ENCODE measurements around the gene NBR1.
"Not testable (repeated sequence)": the region's sequence is repeated elsewhere in the genome, so short reads cannot be mapped to it uniquely, and the experiment has no call there.

NBR1 gene, protein sequence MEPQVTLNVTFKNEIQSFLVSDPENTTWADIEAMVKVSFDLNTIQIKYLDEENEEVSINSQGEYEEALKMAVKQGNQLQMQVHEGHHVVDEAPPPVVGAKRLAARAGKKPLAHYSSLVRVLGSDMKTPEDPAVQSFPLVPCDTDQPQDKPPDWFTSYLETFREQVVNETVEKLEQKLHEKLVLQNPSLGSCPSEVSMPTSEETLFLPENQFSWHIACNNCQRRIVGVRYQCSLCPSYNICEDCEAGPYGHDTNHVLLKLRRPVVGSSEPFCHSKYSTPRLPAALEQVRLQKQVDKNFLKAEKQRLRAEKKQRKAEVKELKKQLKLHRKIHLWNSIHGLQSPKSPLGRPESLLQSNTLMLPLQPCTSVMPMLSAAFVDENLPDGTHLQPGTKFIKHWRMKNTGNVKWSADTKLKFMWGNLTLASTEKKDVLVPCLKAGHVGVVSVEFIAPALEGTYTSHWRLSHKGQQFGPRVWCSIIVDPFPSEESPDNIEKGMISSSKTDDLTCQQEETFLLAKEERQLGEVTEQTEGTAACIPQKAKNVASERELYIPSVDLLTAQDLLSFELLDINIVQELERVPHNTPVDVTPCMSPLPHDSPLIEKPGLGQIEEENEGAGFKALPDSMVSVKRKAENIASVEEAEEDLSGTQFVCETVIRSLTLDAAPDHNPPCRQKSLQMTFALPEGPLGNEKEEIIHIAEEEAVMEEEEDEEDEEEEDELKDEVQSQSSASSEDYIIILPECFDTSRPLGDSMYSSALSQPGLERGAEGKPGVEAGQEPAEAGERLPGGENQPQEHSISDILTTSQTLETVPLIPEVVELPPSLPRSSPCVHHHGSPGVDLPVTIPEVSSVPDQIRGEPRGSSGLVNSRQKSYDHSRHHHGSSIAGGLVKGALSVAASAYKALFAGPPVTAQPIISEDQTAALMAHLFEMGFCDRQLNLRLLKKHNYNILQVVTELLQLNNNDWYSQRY

DNA sequence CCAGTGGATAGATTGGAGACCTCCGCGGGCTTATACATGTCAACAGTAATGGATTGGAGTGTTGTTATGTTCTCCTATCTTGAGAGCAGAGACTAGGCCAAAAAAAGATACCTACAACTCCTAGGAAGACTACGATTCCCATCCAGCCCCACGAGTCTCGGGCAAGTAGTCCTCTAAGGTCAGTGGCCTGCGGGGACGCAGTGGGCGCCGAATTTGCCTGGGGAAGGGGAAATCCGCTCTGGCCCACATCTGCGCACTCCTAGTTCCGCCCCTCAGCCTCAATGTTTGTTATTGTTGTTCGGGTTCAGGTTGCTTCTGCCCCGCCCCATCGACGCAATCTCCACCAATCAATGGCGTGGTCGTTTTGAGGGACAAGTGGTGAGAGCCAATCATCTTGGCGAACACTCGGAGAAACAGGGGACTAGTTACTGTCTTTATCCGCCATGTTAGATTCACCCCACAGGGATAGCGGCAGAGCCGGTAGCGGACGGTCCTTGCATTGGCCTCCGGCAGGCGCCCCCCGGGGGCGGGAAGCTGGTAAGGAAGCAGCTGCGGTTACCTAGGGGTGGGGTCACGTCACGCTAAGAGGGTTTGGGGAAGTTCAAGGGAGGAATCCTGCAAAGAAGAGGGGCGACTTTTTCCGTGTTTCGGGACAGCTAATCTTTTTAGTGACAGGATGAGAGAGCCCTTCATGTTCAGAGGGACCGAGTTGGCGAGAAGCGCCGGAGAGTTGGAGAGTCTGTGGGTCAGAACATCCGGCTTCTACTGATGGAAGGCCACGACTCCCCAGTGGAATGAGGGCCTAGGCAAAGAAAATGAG is at the start of gene NBR1:
TSS of gene NBR1 (plus strand) at position 449 of the 820 bp plus-strand sequence. CDS start 4,586 bp downstream, outside the sequence.
- DNase-seq (ENCODE audit: low spot score): peak; percentile 96

DNA sequence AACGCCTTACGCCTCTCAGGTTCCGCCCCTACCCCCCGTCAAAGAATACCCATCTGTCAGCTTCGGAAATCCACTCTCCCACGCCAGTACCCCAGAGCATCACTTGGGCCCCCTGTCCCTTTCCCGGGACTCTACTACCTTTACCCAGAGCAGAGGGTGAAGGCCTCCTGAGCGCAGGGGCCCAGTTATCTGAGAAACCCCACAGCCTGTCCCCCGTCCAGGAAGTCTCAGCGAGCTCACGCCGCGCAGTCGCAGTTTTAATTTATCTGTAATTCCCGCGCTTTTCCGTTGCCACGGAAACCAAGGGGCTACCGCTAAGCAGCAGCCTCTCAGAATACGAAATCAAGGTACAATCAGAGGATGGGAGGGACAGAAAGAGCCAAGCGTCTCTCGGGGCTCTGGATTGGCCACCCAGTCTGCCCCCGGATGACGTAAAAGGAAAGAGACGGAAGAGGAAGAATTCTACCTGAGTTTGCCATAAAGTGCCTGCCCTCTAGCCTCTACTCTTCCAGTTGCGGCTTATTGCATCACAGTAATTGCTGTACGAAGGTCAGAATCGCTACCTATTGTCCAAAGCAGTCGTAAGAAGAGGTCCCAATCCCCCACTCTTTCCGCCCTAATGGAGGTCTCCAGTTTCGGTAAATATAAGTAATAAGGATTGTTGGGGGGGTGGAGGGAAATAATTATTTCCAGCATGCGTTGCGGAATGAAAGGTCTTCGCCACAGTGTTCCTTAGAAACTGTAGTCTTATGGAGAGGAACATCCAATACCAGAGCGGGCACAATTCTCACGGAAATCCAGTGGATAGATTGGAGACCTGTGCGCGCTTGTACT is 45.7 kb upstream of the NBR1 start, which contains the start of gene BRCA1:
TSS of gene BRCA1 (minus strand) at position 232 of the 834 bp plus-strand sequence. CDS start 1,268 bp downstream, outside the sequence.
- peak; percentile 99 for DNase-seq (ENCODE audit: low spot score)

DNA sequence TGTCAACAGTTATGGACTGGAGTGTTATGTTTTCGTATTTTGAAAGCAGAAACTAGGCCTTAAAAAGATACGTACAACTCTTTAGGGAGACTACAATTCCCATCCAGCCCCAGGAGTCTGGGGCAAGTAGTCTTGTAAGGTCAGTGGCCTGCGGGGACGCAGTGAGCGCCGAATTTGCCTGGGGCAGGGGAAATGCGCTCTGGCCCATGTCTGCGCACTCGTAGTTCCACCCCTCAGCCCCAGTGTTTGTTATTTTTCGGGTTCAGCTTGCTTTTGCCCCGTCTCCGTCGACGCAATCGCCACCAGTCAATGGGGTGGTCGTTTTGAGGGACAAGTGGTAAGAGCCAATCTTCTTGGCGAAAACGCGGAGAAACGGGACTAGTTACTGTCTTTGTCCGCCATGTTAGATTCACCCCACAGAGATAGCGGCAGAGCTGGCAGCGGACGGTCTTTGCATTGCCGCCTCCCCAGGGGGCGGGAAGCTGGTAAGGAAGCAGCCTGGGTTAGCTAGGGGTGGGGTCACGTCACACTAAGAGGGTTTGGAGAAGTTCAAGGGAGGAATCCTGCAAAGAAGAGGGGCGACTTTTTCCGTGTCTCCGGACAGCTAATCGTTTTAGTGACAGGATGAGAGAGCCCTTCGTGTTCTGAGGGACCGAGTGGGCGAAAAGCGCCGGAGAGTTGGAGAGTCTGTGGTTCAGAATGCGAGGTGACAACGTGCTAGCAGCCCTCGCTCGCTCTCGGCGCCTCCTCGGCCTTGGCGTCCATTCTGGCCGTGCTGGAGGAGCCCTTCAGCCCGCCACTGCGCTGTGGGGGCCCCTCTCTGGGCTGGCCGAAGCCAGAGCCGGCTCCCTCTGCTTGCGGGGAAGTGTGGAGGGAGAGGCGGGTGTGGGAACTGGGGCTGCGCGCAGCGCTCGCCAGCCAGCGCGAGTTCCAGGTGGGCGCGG is 44.8 kb upstream of the NBR1 start:
- DNase-seq (ENCODE audit: low spot score): no peak

DNA sequence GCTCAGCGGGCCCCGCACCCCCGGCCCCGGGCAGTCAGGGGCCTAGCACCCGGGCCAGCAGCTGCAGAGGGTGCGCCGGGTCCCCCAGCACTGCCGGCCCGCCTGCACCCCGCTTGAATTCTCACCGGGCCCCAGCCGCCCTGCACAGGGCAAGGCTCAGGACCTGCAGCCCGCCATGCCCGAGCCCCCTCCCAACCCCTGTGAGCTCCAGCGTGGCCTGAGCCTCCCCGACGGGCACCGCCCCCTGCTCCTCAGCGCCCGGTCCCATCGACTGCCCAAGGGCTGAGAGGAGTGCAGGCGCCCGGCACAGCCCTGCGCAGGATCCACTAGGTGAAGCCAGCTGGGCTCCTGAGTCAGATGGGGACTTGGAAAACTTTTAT is 44.1 kb upstream of the NBR1 start:
- DNase-seq (ENCODE audit: low spot score): no peak

DNA sequence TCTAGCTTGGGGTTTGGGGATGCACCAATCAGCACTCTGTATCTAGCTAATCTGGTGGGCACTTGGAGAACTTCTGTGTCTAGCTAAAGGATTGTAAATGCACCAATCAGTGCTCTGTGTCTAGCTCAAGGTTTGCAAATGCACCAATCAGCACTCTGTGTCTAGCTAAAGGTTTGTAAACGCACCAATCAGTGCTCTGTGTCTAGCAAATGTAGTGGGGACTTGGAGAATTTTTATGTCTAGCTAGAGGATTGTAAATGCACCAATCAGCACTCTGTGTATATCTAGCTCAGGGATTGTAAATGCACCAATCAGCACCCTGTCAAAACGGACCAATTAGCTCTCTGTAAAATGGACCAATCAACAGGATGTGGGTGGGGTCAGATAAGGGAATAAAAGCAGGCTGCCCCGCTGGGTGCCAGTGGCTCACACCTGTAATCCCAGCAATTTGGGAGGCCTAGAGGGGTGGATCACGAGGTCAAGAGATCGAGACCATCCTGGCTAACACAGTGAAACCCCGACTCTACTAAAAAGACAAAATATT is 43.6 kb upstream of the NBR1 start:
- DNase-seq (ENCODE audit: low spot score): not testable (repeated sequence)

DNA sequence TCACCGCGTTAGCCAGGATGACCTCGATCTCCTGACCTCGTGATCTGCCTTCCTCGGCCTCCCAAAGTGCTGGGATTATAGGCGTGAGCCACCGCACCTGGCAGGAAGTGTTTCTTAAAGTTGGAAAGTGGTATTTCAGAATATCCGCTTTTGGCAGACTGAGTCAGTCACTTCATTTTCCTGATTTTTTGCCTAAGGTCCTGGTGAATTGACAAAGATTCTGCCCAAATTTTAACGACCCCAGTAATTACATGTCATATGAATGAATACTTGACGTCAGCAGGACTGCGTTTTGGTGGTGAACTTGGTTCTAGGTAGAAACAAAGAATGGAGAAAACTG is 41.4 kb upstream of the NBR1 start:
- DNase-seq (ENCODE audit: low spot score): no peak

DNA sequence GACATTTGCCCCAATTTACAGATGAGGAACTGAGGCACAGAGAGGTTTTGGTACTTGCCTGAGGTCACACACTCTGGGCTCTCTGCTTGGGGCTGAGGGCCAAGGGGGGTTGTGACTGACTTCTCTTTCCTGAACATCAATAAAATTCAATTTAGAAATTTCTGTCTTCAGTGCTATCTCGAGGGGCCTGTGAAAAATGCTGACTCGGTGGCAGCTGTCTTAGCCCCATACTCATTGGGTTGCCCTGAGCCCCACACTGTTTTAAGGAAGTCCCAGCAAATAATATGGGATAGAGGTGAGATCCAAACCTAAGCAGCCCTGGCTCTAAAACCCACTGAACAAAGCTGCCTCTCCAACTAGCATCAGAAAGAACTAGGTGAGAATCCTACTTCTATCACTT is 38.9 kb upstream of the NBR1 start:
- DNase-seq (ENCODE audit: low spot score): no peak

DNA sequence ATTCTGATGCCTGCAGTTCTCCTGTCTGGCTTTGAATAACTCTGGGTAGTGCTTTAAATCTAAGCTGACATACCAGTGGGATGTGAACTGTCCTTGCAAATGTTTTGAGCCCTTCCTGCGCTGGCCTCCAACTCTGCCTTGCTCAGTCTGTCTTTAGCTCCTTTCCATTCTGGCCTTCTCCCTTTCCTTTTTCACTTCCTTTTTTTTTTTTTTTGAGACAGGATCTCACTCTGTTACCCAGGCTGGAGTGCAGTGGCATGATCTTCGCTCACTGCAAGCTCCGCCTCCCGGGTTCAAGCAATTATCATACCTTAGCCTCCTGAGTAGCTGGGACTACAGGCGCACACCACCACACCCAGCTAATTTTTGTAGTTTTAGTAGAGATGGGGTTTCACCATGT is 37.6 kb upstream of the NBR1 start:
- not testable (repeated sequence) for DNase-seq (ENCODE audit: low spot score)

DNA sequence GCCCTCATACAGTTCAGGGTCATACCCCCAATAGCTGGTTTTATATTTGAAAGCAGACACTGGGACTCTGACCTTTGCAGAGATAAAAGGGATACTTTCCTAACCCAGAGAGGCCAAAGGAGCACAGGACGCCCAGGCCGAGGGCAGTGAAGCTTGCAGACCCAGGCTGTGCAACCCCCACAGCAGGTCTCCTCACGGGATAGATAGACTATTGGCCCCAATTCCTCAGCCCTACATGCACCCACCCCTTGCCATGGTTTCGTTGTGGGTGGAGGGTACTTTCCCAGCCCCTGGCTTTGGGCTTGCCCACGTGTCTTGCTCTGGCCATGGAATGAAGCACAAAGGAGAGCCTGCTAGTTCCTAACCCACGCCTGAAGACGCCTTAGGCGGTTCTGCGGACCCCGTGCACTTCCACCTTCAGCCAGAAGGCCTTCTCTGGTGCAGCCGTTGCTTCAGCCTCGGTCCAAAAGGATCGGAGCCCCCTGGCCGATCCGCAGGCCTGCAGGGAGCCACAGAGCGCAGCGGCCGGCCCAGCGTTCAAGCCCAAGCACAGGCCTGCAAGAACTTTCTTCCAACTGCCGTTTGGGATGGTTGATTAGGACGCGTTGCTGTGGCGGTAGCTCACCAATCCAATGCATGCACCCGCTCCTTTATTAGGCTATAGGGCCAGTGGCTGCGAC is 36.1 kb upstream of the NBR1 start:
- DNase-seq (ENCODE audit: low spot score): no peak

DNA sequence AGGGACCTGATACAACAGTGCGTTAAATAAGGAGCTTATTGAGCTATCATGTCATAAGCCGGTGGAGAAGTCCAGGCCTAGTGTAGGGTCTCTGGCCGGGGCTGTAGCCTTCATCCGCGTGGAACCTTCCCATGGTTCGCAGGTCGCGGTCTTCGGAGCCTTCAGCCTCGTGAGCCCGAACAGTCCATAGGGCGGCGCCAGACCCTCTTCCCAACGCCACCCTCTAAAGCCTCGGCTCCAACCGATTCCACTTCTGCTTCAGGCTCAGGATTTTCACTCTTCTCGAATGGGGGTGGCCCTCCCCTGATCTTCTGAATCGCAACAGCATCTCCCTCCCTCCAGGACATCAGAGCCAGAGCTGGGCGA is 35.6 kb upstream of the NBR1 start:
- no peak for DNase-seq (ENCODE audit: low spot score)

DNA sequence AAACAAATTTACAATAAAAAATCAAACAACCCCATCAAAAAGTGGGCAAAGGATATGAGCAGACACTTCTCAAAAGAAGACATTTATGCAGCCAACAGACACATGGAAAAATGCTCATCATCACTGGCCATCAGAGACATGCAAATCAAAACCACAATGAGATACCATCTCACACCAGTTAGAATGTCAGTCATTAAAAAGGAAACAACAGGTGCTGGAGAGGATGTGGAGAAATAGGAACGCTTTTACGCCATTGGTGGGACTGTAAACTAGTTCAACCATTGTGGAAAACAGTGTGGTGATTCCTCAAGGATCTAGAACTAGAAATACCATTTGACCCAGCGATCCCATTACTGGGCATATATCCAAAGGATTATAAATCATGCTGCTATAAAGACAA is 34.4 kb upstream of the NBR1 start:
- DNase-seq (ENCODE audit: low spot score): not testable (repeated sequence)

DNA sequence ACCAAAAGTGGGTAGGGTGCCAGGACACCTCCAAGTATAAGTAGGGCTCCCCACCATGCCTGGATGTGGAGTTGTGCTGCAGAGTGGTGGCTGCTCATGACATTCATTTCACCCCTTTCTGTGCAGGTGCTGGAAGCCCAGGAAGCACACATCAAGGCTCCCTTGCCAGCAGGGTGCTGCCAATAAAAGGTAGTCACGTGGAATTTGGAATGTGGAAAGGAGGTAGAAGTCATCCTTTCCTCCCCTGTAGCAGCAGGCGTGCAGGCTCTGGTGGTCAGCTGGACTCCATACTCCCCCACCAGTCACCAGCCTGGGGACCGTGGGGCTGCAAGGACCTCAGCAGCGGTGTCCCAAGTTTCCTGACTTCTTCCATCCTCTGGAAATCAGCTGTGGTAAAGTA is 32.5 kb upstream of the NBR1 start:
- not testable (repeated sequence) for DNase-seq (ENCODE audit: low spot score)

DNA sequence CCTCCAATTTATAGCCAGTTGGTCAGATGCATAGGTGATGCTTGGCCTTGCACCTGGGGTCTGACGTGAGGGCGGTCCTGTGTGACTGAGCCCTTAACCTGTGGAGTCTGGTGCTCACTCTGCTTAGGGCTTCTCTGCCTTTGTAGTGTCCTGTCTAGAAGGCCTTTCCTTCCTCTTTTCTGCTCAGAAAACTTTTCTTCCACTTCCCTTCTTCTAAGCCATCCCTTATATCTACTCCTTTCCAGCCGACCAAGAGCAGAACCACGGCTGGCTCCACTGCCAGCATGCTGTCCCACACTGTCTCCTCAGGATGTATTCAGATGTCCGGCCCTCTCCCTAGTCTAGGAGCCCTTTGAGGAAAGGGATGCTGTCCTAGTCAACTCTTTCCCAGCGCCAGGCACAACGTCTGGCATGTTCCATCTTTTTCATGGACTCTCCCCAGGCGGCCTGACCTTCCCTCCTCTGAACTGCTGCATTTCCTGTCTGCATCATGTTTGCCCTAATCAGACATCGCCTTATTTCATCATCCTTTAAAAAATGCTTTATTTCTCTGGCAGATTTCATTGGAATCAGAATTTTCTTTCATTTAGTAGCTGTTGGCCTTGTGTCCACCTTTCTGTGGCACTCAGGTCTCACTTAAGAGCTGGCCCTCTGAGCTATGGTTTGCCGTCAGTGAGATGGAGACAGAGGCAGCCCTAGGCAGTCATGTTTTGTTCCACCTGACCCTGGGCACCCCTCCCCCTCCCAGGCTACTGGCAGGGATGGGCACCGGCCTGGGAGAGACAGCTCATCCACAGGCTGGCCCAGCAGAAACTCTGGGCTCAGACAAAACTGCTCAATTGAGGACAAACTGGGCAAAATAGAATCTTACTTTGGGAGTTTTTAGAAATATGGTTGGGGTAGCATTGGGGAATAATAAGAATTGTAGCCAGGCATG is 30.4 kb upstream of the NBR1 start:
- no peak for DNase-seq (ENCODE audit: low spot score)

DNA sequence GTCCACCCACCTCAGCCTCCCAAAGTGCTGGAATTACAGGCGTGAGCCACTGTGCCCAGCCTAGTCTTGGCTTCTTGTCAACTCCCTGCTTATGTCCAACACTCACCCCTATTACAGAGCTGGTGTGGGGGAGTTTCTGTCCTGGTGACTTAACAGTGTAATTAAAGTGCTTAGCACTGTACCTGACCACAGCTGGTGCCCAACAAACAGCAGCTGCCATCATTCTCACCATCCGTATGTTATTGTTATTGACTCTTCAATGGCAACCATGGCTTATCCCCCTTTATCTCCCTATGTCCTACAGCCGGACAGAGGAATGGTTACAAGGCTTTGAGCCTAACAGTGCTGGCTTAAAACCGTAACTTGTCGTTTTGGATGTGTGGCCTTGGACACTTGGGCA is 28.9 kb upstream of the NBR1 start:
- no peak for DNase-seq (ENCODE audit: low spot score)

DNA sequence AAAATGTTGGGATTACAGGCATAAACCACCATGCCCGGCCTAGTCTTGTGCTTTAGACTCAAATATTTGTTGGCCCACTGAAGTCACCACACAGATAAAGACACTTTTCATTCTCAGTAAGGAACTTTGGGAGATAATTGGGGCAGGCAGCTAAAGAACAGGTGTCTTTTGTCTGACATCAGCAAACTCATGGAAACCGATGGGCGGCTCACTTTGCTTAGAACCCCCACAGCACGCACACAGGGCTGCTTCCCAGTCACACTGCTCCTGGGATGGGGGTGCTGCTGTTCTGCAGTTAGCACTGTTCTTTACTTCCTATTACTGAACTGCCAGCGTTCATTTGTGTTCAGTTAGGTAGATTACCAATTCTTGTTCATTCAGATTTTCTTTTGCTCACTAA is 27.8 kb upstream of the NBR1 start:
- no peak for DNase-seq (ENCODE audit: low spot score)

DNA sequence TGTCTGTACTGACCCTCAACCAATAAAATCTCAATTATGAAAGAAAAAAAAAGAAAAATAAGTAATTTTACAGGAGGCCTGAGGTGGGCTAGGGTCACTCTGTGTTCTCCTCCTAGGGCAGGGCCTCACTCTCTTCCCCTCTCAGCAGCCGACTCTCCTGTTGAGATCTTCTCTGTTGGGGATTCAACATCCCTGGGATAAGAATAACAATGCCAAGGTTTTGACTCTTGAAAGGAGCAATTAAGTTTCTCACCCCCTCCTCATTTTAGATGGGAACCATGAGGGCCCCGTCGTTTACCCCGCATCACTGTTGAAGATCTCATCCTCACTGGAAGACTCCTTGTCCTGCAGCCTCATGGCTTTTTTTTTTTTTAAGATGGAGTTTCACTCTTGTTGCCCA is 24.4 kb upstream of the NBR1 start:
- no peak for DNase-seq (ENCODE audit: low spot score)

DNA sequence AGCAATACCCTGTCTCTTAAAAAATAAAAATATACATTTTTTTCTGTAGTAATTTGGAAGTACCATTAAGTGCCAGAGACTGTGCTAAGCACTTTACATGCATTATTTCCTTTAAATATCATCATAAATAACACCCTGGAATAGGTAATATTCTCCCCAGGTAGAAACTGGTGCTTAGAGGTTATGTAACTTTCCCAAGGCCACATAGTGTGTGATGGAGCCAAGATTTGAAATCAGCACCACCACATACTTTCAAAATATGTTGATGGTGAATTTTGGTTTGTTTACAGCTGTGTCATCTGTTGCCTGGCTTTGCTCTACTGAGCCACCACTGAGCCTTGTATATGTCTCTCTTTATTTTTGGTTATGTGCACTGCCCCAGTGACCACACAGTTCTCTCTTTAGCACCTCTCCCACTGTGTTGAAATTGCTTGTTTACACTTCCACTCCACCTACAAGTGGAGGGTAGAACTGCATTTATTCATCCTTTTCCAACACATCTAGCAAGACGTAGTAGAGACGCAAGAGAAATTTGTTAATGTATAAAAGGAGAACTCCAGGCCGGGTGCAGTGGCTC is 19.0 kb upstream of the NBR1 start:
- no peak for DNase-seq (ENCODE audit: low spot score)
